GM21723 (cell line): ENCODE results near the gene MECR.

Experiments used
- ATAC-seq: cut with Tn5 transposase; IDR thresholded peaks from one replicate; pipeline ENCODE4 v1.9.1; 2021; ENCODE audit warnings: mild to moderate bottlenecking, moderate library complexity; ENCODE audit not compliant: unreplicated experiment

MECR gene

DNA sequence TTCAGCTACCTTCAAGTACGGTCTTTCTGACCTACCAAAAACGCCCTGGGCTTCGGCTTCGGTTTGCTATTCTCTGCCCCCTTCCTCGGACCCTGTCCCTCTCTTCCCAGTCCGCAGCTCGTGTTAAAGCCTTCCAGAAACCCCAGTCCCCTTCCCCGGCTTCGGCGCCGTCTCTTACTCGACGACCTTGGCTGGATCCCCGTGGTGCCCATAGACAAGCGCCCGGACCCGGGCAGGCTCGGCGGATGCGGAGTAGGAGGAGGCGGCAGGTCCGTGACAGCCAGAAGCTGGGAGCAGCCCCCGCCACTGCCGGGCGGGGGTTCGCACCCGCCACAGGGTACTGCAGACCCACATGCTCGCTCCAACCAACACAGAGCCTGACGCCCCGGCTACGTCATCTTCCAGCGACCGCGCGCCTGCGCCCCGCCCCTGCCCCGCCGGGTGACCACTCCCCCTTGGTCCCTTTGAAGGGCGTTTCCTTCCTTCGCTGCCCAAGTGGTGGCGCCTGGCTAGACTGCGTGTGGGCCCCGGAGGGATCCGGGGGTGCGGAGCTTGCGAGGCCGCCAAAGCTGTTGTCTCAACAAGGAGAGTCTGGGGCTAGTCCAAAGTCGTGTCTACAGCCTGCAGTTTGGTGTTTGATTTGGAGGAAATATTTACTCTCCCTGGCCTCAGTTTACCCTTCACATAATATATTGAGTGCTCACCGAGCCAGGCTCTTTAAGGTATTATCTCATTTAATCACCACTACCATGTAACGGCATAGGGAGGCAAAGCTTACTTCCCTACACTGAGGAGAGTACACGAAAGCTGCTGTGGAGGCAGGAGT is at the start of gene MECR:
TSS of gene MECR (minus strand) at position 382 of the 826 bp plus-strand sequence. CDS start at position 354, 28 bp downstream.
- peak; percentile 89 for ATAC-seq

DNA sequence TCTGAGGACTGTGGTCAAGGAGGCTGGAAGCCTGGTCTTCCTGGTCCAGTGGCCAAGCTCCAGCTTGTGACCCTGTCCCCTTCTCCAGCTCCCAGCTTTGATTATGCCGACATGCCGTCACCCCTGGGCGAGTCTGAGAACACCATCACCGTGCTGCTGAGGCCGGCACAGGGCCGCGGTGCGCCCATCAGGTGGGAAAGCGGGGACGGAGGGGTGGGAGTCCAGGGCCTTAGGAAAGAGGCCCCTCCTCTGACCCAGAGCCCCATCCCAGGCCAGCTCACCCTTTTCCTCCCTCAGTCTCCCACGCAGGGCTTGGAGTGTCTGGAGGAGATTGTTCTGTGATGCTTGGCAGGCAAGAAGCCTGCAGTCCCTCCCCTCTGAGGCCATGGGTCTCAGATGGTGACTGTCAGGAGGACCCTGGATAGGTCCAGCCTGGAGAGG is 49.2 kb upstream of the MECR start:
- ATAC-seq = no peak

GRCh38 chr1:29279406-29279805 is 48.7 kb upstream of the MECR start:
- ATAC-seq = no peak

DNA sequence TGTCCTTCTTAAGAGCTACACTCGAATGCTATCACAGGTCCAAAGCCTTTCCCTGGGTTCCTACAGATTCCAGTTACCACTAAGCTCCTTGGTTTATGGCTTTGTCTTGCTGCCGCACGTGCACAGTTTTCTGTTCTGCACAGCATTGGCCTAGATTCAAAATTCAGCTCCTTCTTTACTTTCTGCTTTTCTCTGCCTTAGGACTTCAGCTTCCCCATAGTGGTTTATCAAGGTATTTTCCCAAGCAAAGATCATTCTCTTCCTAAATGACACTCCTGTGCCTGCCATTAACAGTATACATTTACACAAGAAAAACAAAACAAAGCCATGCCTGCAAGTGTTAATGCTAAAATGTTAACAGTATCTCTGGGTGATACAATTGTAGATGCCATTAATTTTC is 47.4 kb upstream of the MECR start:
- no peak for ATAC-seq

DNA sequence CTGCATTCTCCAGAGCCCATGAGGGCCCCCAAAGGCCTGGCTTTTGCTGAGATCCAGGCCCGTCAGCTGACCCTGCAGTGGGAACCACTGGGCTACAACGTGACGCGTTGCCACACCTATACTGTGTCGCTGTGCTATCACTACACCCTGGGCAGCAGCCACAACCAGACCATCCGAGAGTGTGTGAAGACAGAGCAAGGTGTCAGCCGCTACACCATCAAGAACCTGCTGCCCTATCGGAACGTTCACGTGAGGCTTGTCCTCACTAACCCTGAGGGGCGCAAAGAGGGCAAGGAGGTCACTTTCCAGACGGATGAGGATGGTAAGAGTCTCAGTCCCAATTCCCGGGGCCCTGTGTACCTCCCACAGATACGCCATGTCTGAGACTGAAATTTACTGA is 44.7 kb upstream of the MECR start:
- ATAC-seq = no peak

DNA sequence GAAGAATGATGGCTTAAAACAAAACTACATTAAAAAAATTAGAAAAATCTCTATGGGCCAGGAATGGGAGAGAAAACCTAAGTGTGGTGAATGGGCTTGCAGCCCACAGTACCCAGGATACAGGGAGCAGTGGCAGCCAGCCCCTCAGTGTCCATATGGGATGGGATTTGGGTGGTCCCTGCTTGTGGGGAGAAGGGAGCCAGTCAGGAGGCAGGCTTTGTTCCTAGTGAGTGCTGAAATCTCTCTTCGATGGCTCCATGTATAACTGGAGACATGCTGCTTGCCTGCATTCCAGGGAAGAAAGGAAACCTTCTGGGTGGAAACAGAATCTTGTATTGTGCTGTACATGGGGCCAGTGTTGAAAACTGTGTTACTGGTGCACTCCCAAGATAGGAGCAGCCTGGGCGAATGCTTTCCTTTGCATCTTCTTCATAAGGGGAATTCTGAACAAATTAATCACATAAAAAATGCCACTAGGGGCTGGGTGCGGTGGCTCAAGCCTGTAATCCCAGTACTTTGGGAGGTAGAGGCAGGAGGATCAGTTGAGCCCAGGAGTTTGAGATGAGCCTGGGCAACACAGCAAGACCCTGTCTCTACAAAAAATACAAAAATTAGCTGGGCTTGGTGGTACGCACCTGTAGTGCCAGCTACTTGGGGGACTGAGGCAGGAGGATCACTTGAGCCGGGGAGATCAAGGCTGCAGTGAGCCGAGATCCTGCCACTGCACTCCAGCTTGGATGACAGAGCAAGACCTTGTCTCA is 41.6 kb upstream of the MECR start:
- ATAC-seq = no peak

GRCh38 chr1:29271724-29272123 is 41.0 kb upstream of the MECR start:
- ATAC-seq = no peak

- ATAC-seq = no peak
Observed at GRCh38 chr1:29270929-29271521, 40.3 kb upstream of the MECR start.

- no peak for ATAC-seq
Observed at GRCh38 chr1:29269382-29269781, 38.6 kb upstream of the MECR start.

GRCh38 chr1:29267321-29268070 is 36.8 kb upstream of the MECR start:
- no peak for ATAC-seq

DNA sequence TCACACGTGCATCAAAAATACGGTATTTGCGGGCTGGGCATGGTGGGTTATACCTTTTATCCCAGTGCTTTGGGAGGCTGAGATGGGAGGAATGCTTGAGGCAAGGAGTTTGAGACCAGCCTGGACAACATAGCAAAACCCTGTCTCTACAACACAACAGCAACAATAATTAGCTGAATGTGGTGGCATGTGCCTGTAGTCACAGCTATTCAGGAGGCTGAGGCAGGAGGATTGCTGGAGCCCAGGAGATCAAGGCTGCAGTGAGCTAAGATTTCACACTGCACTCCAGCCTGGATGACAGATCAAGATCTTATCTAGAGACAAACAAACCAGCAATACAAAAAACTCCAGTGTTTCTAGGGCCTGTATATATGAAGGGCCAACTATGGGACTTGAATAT is 36.2 kb upstream of the MECR start:
- no peak for ATAC-seq

- ATAC-seq = no peak
Observed at GRCh38 chr1:29264773-29265389, 34.1 kb upstream of the MECR start.

DNA sequence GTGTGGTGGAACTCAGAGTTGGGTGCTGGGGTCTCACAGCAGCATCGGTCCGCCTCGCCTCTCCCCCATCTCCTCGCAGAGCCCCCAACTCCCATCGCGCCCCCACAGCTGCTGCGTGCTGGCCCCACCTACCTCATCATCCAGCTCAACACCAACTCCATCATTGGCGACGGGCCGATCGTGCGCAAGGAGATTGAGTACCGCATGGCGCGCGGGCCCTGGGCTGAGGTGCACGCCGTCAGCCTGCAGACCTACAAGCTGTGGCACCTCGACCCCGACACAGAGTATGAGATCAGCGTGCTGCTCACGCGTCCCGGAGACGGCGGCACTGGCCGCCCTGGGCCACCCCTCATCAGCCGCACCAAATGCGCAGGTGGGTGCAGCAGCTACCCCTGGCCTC is 29.8 kb upstream of the MECR start:
- ATAC-seq = no peak

GRCh38 chr1:29259802-29260441 is 29.2 kb upstream of the MECR start:
- ATAC-seq = no peak

DNA sequence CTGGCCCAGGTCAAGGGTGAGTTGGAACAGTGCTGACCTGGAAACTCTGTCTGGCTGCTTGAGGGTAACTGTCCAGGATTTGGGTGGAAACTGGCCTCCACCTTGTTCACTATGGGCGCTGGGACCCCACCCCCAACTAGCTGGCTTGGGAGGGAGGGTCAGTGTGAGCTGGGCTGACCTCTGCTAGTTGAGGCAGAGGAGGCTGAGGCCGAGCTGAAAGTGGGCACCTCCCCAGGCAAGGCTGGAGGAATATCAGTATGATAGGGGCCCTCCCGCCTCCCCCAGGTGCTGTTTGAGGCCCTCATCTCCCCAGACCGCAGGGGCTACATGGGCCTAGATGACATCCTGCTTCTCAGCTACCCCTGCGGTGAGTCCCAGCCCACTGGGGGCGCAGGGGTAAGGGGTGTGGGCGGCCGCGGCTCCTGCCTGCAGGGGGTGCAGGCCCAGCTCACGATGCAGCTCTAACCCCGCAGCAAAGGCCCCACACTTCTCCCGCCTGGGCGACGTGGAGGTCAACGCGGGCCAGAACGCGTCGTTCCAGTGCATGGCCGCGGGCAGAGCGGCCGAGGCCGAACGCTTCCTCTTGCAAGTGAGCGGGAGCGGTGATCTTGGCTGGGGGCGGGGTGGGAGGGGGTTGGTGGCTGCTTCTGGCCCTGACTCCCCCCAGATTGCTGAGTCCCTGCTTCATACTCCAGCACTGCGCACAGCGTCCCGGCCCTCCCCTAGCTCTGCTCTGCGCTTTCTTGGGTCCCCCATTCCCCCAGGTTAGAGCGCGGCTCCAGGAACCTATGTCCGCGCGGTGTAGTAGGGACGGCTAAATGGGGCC is 28.5 kb upstream of the MECR start:
- ATAC-seq = no peak

GRCh38 chr1:29258189-29258975 is 27.6 kb upstream of the MECR start:
- ATAC-seq = no peak

DNA sequence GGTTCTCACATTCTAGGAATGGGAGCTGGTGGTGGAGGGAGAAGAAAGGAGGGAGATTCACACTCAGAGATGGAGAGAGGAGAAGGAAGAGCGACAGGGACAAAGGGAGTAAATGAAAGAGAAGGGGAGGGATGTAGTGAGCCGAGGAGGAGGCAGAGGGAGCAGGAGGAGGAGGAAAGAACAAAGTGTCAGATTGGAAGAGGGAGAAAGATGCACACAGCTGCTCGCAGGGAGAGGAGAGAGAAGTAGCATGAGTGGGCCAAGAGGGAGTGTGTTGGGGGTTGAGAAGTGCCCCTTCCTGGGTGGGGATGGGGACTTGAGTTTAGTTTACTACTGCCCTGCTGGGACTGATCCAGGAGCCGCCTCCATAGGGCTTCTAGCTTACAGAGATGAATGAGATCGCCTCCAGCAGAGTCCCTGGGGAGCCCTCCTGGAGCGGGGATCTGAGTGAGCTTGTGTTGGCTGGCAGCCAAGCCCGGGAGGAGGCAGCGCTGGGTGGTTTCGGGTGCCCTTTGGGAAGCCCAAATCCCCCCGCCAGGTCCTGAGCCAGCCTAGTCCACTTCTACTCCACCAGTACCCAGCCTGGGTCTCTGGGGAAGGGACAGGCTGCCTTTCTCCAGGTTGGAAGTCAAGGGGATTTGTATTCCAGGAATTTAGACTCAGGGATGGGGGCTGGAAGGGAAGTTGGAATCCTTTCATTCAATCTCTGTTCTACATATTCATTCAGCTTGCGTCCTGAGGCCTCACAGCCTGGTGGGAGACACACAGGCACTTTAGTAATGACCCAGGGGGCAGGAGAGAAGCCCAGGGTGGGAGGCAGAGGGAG is 26.5 kb upstream of the MECR start:
- ATAC-seq = no peak

DNA sequence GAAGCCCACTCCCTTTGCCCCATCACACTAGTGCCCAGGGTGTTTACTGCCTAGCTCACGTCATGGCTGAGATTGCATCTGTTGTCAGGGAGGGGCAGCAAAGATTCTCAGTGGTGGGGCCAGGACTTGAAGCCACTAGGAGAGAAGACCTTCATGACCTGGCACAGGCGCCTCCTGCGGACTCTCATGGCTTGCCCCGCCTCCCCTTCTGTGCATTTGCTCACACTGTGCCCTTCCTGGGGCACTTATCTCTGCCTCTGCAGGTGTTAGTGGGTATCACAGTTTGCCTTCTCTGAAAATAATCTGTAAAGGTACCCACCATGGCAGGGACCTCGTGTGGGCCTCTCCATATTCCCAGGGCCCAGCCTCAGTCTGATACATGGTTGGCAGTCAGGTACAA is 25.7 kb upstream of the MECR start:
- ATAC-seq = no peak
